Stomach (tissue), 9 donors: ENCODE measurements around the gene B2M. TPM values are rescaled to one million over a fixed set of nuclear protein-coding genes. Genes with fewer than 3 reads are reported as not detected.

ENCODE experiments used
- DNase-seq, 2 donors: peaks; one replicate each; pipeline versions ENCODE4 v3.0.0 to v3.0.0-alpha.2; 2013 to 2019
- H3K27ac ChIP-seq, 5 donors: fragments of 200-600 bp in 4 of 5; sonication (generic) in 4 of 5; one replicate each; pipeline ENCODE4 v1.5.1; 2013 to 2019; ENCODE audit warnings: mild to moderate bottlenecking in 1 of 5, moderate library complexity in 1 of 5
- H3K27me3 ChIP-seq, 3 donors: fragments of 200-600 bp; sonication (generic); one replicate each; pipeline ENCODE4 v1.5.1; 2017 to 2019; ENCODE audit warnings: mixed run types in 1 of 3
- H3K36me3 ChIP-seq, 4 donors: fragments of 200-600 bp; sonication (generic); 1 replicate in 3 of 4; 2 replicates in 1 of 4; pipeline ENCODE4 v1.5.1; 2016 to 2019
- H3K4me1 ChIP-seq, 4 donors: fragments of 200-600 bp; sonication (generic); one replicate each; pipeline ENCODE4 v1.5.1; 2016 to 2019
- H3K4me3 ChIP-seq, 4 donors: fragments of 200-600 bp; sonication (generic) in 3 of 4; one replicate each; pipeline ENCODE4 v1.5.1; 2016 to 2019; ENCODE audit warnings: mild to moderate bottlenecking in 1 of 4
- H3K9me3 ChIP-seq, 4 donors: fragments of 200-600 bp; sonication (generic); one replicate each; pipeline ENCODE4 v1.5.1; 2016 to 2019
- CTCF ChIP-seq, 7 experiments: fragments of 450-650 bp in 4 of 7; fragments of 200-600 bp in 3 of 7; sonication (generic) in 3 of 7; IDR thresholded peaks; one replicate each; pipeline ENCODE4 v1.5.1; 2016 to 2019; ENCODE audit warnings: antibody characterized with exemption in 7 of 7, control low read depth in 2 of 7, mild to moderate bottlenecking in 1 of 7
- EP300 ChIP-seq: sonication (generic); formaldehyde crosslinking; IDR thresholded peaks from one replicate; pipeline ENCODE4 v1.6.1; 2017; ENCODE audit warnings: antibody characterized with exemption
- POLR2A ChIP-seq, 4 donors: fragments of 450-650 bp; IDR thresholded peaks; one replicate each; pipeline ENCODE4 v1.6.1; 2016; ENCODE audit warnings: antibody characterized with exemption in 4 of 4, control low read depth in 2 of 4, mild to moderate bottlenecking in 1 of 4, moderate library complexity in 1 of 4
- POLR2AphosphoS5 ChIP-seq, 3 donors: sonication (generic); formaldehyde crosslinking; IDR thresholded peaks; one replicate each; pipeline ENCODE4 v1.6.1; 2016; ENCODE audit warnings: antibody characterized with exemption in 3 of 3
- WGBS, 5 donors: extraction: QIAGEN DNeasy Blood & Tissue Kit in 3 of 5; methylation state at CpG; one replicate each; pipeline versions ENCODE4 v1.1.5 to v1.1.7; 2013 to 2018; 5-methylcytosine and 5-hydroxymethylcytosine counted together
- intact Hi-C: fragments of 100-400 bp; cut with DNase I; formaldehyde crosslinking; loops from one replicate; pipeline ENCODE4 v1.15.1; 2023; ENCODE audit warnings: low total_unique reads
- polyA plus RNA-seq, 3 donors: library from polyadenylated mRNA; stranded (reverse); fragments of 200-250 nt; gene quantifications; one replicate each; pipeline ENCODE4 v1.2.3, GENCODE V29; 2013
- small RNA-seq, 4 donors: library from RNA; depleted of rRNA; stranded (forward); fragments of <200 nt; gene quantifications; one replicate each; pipeline ENCODE3, GENCODE V24; 2016
- total RNA-seq, 5 donors: library from RNA; depleted of rRNA; stranded (reverse); fragments of >200 nt; gene quantifications; one replicate each; pipeline versions ENCODE4 v1.1.0 to v1.2.3, GENCODE V29; 2014 to 2016
- donor health status: healthy with polysubstance abuse.
- donor health status: Bipolar disorder and iron deficiency.
- donor health status: healthy.

Gene B2M
- total and polyA plus RNA-seq, 8 donors: 815 to 3,849 (median 1,903) TPM

- TF ChIP-seq POLR2A (IDR thresholded peaks at IDR 0.05): no peak
- TF ChIP-seq EP300: no peak
- no peak for TF ChIP-seq POLR2AphosphoS5 (IDR thresholded peaks at IDR 0.05)
- TF ChIP-seq CTCF (IDR thresholded peaks at IDR 0.05): no peak
- no peaks in the 10 kb centered on the region for H3K36me3 ChIP-seq
- H3K9me3 ChIP-seq: no peaks in the 10 kb centered on the region
- H3K4me1 ChIP-seq: no peaks in the 10 kb centered on the region
- no peak overlapping the region for H3K27ac ChIP-seq
- intact Hi-C loops: no loop called here
- DNase-seq: no peak
- H3K27me3 ChIP-seq: no peaks in the 10 kb centered on the region
- 73 to 88% (median 82%) methylated on average over 2 of the region's 2 CpGs for WGBS, 5 donors
- H3K4me3 ChIP-seq: no peak overlapping the region
Observed at GRCh38 chr15:44763187-44763586, 51.9 kb downstream of the B2M start.

- TF ChIP-seq POLR2AphosphoS5 (IDR thresholded peaks at IDR 0.05): no peak
- no peak overlapping the region for H3K4me3 ChIP-seq
- no peak for DNase-seq
- no peaks in the 10 kb centered on the region for H3K36me3 ChIP-seq
- no peaks in the 10 kb centered on the region for H3K9me3 ChIP-seq
- no peaks in the 10 kb centered on the region for H3K4me1 ChIP-seq
- no peaks in the 10 kb centered on the region for H3K27me3 ChIP-seq
- H3K27ac ChIP-seq: no peak overlapping the region
- intact Hi-C loops: no loop called here
- 72 to 79% (median 74%) methylated on average over 3 of the region's 3 CpGs for WGBS, 5 donors
Observed at GRCh38 chr15:44763848-44764247, 52.5 kb downstream of the B2M start.

- no peak overlapping the region for H3K27ac ChIP-seq
- intact Hi-C loops: no loop called here
Observed at GRCh38 chr15:44765036-44765435, 53.7 kb downstream of the B2M start.

More at GRCh38 chr15:44765036-44765435, 53.7 kb downstream of the B2M start:
- Histone ChIP-seq H3K4me3 (no peak overlapping the region), H3K27me3 (no peaks in the 10 kb centered on the region), H3K9me3 (peaks cover 0 to under 1% (median 0%) of the 10 kb centered on the region in 4 donors), H3K4me1 (no peaks in the 10 kb centered on the region), H3K36me3 (no peaks in the 10 kb centered on the region)
- DNase-seq: no peak
- 27 to 38% (median 32%) methylated on average over 3 of the region's 3 CpGs for WGBS, 5 donors
- TF ChIP-seq EP300 (no peak), CTCF (IDR thresholded peaks at IDR 0.05) (no peak), POLR2AphosphoS5 (IDR thresholded peaks at IDR 0.05) (no peak), POLR2A (IDR thresholded peaks at IDR 0.05) (no peak)

Small RNA genes lying within 50 kb of the gene (small RNA-seq; reads per million reads assigned to genes)
- 0 reads per million in 4 donors for gene RF00019

Other genes with a start within 250 kb of the B2M start
- 100 to 1,000 TPM in 1 of 5 donors, 10 to 100 TPM in 4; 42.6 to 100 (median 61.6) TPM for gene EIF3J, start 174.4 kb upstream of the B2M start, total RNA-seq
- 10 to 100 TPM; 41.5 to 53.9 (median 44.1) TPM for gene EIF3J, start 174.4 kb upstream of the B2M start, polyA plus RNA-seq
- gene SPG11, start 47.9 kb upstream of the B2M start, total RNA-seq: 100 to 1,000 TPM in 4 of 5 donors, 10 to 100 TPM in 1; 99.5 to 240 (median 139) TPM
- 10 to 100 TPM; 12.1 to 32.4 (median 15.1) TPM for gene SPG11, start 47.9 kb upstream of the B2M start, polyA plus RNA-seq
- 1 to 10 TPM in 4 of 5 donors, not detected in 1; 1.3 to 5.8 (median 4.2) TPM for gene PATL2, start 194 bp upstream of the B2M start, total RNA-seq
- 1 to 10 TPM in 2 of 3 donors, under 1 TPM in 1; 0.92 to 2.3 (median 1.1) TPM for gene PATL2, start 194 bp upstream of the B2M start, polyA plus RNA-seq
- 10 to 100 TPM in 1 of 5 donors, 1 to 10 TPM in 3, under 1 TPM in 1; 0.58 to 43.8 (median 2.7) TPM for gene TRIM69, start 25.0 kb downstream of the B2M start, total RNA-seq
- 10 to 100 TPM in 2 of 3 donors, 1 to 10 TPM in 1; 9.2 to 14.7 (median 10.4) TPM for gene TRIM69, start 25.0 kb downstream of the B2M start, polyA plus RNA-seq
- gene TERB2, start 245.2 kb downstream of the B2M start, total RNA-seq: not detected
- not detected for gene TERB2, start 245.2 kb downstream of the B2M start, polyA plus RNA-seq